SK-N-SH (cell line): ENCODE measurements around the gene SFRP2. TPM values are rescaled to one million over a fixed set of nuclear protein-coding genes. Genes with fewer than 3 reads are reported as not detected.

Experiments
- CTCF ChIA-PET: fragments of 300-600, 350-600 bp; formaldehyde crosslinking; extraction: SDS; loops from one replicate; lab custom pipeline; 2021; lab: Yijun Ruan, JAX
- POLR2A ChIA-PET: fragments of 350-600 bp; sonication (Branson Sonifier 250); formaldehyde crosslinking; extraction: SDS; loops from one replicate; lab custom pipeline; 2020; ENCODE audit warnings: antibody characterized with exemption, inconsistent platforms; lab: Yijun Ruan, JAX
- DNase-seq: peaks from one replicate; pipeline ENCODE4 v3.0.0; 2012
- H2AFZ ChIP-seq: fragments of 200-600 bp; sonication (generic); 2 replicates; pipeline ENCODE4 v1.8.1; 2016; ENCODE audit warnings: antibody characterized with exemption, mild to moderate bottlenecking, low read depth
- H3F3A ChIP-seq: fragments of 200-600 bp; sonication (generic); replicated peaks from 2 replicates; pipeline ENCODE3; 2016; ENCODE audit warnings: antibody characterized with exemption, mild to moderate bottlenecking; ENCODE audit not compliant: insufficient read depth
- H3K27ac ChIP-seq, 2 experiments: fragments of 200-500 bp in 1 of 2; fragments of 200-600 bp in 1 of 2; sonication (Bioruptor generic) in 1 of 2; sonication (generic), shearing (Covaris generic) in 1 of 2; 2 replicates each; pipeline versions ENCODE4 v1.5.1 to v1.6.1; 2014 to 2016; ENCODE audit warnings: low read depth in 2 of 2, inconsistent platforms in 1 of 2, low read length in 1 of 2, mild to moderate bottlenecking in 1 of 2, mixed read lengths in 1 of 2
- H3K27me3 ChIP-seq: fragments of 200-600 bp; sonication (generic), shearing (Covaris generic); 2 replicates; pipeline ENCODE4 v1.6.1; 2016; ENCODE audit warnings: mixed run types; ENCODE audit not compliant: insufficient read depth
- H3K36me3 ChIP-seq, 2 experiments: fragments of 200-500 bp in 1 of 2; fragments of 200-600 bp in 1 of 2; sonication (Bioruptor generic) in 1 of 2; sonication (generic) in 1 of 2; replicated peaks in 1 of 2; 2 replicates each; pipeline versions ENCODE3 to v1.5.1; 2014 to 2016; ENCODE audit warnings: low read length in 1 of 2, mild to moderate bottlenecking in 1 of 2; ENCODE audit not compliant: insufficient read depth in 2 of 2, control insufficient read depth in 1 of 2
- H3K4me1 ChIP-seq, 2 experiments: fragments of 200-500 bp in 1 of 2; fragments of 200-600 bp in 1 of 2; sonication (Bioruptor generic) in 1 of 2; sonication (generic), shearing (Covaris generic) in 1 of 2; 2 replicates each; pipeline versions ENCODE4 v1.5.1 to v1.6.1; 2014 to 2016; ENCODE audit warnings: low read depth in 1 of 2, low read length in 1 of 2, mixed run types in 1 of 2; ENCODE audit not compliant: insufficient read depth in 2 of 2, control insufficient read depth in 1 of 2
- H3K4me2 ChIP-seq: fragments of 200-600 bp; sonication (generic), shearing (Covaris generic); 2 replicates; pipeline ENCODE4 v1.6.1; 2017; ENCODE audit warnings: mixed run types
- H3K4me3 ChIP-seq, 2 experiments: fragments of 200-500 bp in 1 of 2; fragments of 200-600 bp in 1 of 2; sonication (Bioruptor generic) in 1 of 2; sonication (generic), shearing (Covaris generic) in 1 of 2; 2 replicates each; pipeline versions ENCODE4 v1.5.1 to v1.8.1; 2014 to 2016; ENCODE audit warnings: low read depth in 2 of 2, inconsistent platforms in 1 of 2, low read length in 1 of 2, mild to moderate bottlenecking in 1 of 2, mixed read lengths in 1 of 2, moderate library complexity in 1 of 2
- H3K79me2 ChIP-seq: fragments of 200-600 bp; sonication (generic); 2 replicates; pipeline ENCODE4 v1.8.1; 2017; ENCODE audit warnings: mild to moderate bottlenecking; ENCODE audit not compliant: insufficient read depth
- H3K9ac ChIP-seq: fragments of 200-600 bp; sonication (generic); 2 replicates; pipeline ENCODE4 v1.6.1; 2017; ENCODE audit warnings: mixed run types
- H3K9me2 ChIP-seq: fragments of 200-600 bp; sonication (generic); 2 replicates; pipeline ENCODE4 v1.6.1; 2017; ENCODE audit warnings: mixed run types
- H3K9me3 ChIP-seq: fragments of 200-600 bp; sonication (generic); 2 replicates; pipeline ENCODE4 v1.6.1; 2017; ENCODE audit warnings: mixed run types, mild to moderate bottlenecking, moderate library complexity
- H4K20me1 ChIP-seq: fragments of 200-600 bp; sonication (generic); 2 replicates; pipeline ENCODE4 v1.6.1; 2017; ENCODE audit warnings: mild to moderate bottlenecking, mixed run types; ENCODE audit not compliant: insufficient read depth
- ELF1 ChIP-seq: IDR thresholded peaks from 2 replicates; pipeline ENCODE4 v1.4.0; 2012
- EZH2phosphoT487 ChIP-seq: fragments of 200-600 bp; sonication (generic); IDR thresholded peaks from 2 replicates; pipeline ENCODE4 v1.6.1; 2017; ENCODE audit warnings: low read depth, mixed run types, mild to moderate bottlenecking, antibody characterized with exemption, moderate library complexity, borderline replicate concordance
- FOSL2 ChIP-seq: IDR thresholded peaks from 2 replicates; pipeline ENCODE4 v1.4.0; 2012; ENCODE audit warnings: low read depth, mild to moderate bottlenecking, moderate library complexity, borderline replicate concordance
- FOXM1 ChIP-seq: IDR thresholded peaks from 2 replicates; pipeline ENCODE4 v1.4.0; 2012; ENCODE audit warnings: low read depth, mild to moderate bottlenecking
- GABPA ChIP-seq: IDR thresholded peaks from 2 replicates; pipeline ENCODE4 v1.4.0; 2012; ENCODE audit warnings: low read depth, mild to moderate bottlenecking
- IRF3 ChIP-seq: fragments of 150-350 bp; IDR thresholded peaks from 2 replicates; pipeline ENCODE4 v1.6.1; 2016; ENCODE audit warnings: mild to moderate bottlenecking, low read depth, low read length
- JUND ChIP-seq: IDR thresholded peaks from 2 replicates; pipeline ENCODE4 v1.4.0; 2012
- MAX ChIP-seq: IDR thresholded peaks from 2 replicates; pipeline ENCODE4 v1.4.0; 2012; ENCODE audit warnings: low read depth
- MEF2A ChIP-seq: IDR thresholded peaks from 2 replicates; pipeline ENCODE4 v1.4.0; 2012; ENCODE audit warnings: low read depth, borderline replicate concordance
- NRF1 ChIP-seq: IDR thresholded peaks from 2 replicates; pipeline ENCODE4 v1.6.1; 2012; ENCODE audit warnings: low read depth, mild to moderate bottlenecking, low read length
- POLR2AphosphoS5 ChIP-seq: IDR thresholded peaks from 2 replicates; pipeline ENCODE4 v1.6.1; 2012; ENCODE audit warnings: low read depth, low read length
- RAD21 ChIP-seq: IDR thresholded peaks from 2 replicates; pipeline ENCODE4 v1.6.1; 2012; ENCODE audit warnings: mild to moderate bottlenecking, low read length
- RCOR1 ChIP-seq: fragments of 150-350 bp; IDR thresholded peaks from 2 replicates; pipeline ENCODE4 v1.6.1; 2017; ENCODE audit warnings: antibody characterized with exemption, low read length
- REST ChIP-seq: IDR thresholded peaks from 2 replicates; pipeline ENCODE4 v1.6.1; 2012; ENCODE audit warnings: mild to moderate bottlenecking, low read depth, low read length, moderate library complexity
- RFX5 ChIP-seq: IDR thresholded peaks from 2 replicates; pipeline ENCODE4 v1.6.1; 2012; ENCODE audit warnings: mild to moderate bottlenecking, improper control_type of control experiment, low read length
- RXRA ChIP-seq: IDR thresholded peaks from 2 replicates; pipeline ENCODE4 v1.4.0; 2012; ENCODE audit warnings: low read depth, mild to moderate bottlenecking, borderline replicate concordance
- SMC3 ChIP-seq: IDR thresholded peaks from 2 replicates; pipeline ENCODE4 v1.6.1; 2012; ENCODE audit warnings: low read depth, low read length, improper control_type of control experiment
- TAF1 ChIP-seq: IDR thresholded peaks from 2 replicates; pipeline ENCODE4 v1.6.1; 2012; ENCODE audit warnings: low read depth, mild to moderate bottlenecking, low read length, moderate library complexity, borderline replicate concordance
- TCF12 ChIP-seq: IDR thresholded peaks from 2 replicates; pipeline ENCODE4 v1.4.0; 2012
- TEAD4 ChIP-seq: IDR thresholded peaks from 2 replicates; pipeline ENCODE4 v1.4.0; 2012; ENCODE audit warnings: mild to moderate bottlenecking, borderline replicate concordance; ENCODE audit not compliant: insufficient read depth
- USF2 ChIP-seq: fragments of 150-350 bp; IDR thresholded peaks from 2 replicates; pipeline ENCODE4 v1.6.1; 2017; ENCODE audit warnings: antibody characterized with exemption, low read length, low read depth, borderline replicate concordance
- YY1 ChIP-seq: IDR thresholded peaks from 2 replicates; pipeline ENCODE4 v1.4.0; 2012; ENCODE audit warnings: low read depth, mild to moderate bottlenecking
- ZBTB33 ChIP-seq: IDR thresholded peaks from 2 replicates; pipeline ENCODE4 v1.4.0; 2012; ENCODE audit warnings: low read depth, borderline replicate concordance
- WGBS: methylation state at CpG from one replicate; pipeline ENCODE4 v1.1.6; 2017; ENCODE audit warnings: low lambda C conversion rate; 5-methylcytosine and 5-hydroxymethylcytosine counted together
- polyA plus RNA-seq, 3 experiments: library from polyadenylated mRNA; depleted of rRNA; stranded (reverse); fragments of >200 nt; gene quantifications; 2 replicates each; pipeline ENCODE4 v1.2.3, GENCODE V29; 2012

Gene SFRP2
- polyA plus RNA-seq, 1 of the 3 experiments (the other 2 are of a cell fraction) = not detected

- no peak for DNase-seq
- H3K4me2 ChIP-seq = no peak overlapping the region
- H3K27ac ChIP-seq = no peak overlapping the region
- H3F3A ChIP-seq = no peaks in the 10 kb centered on the region
- no peaks in the 10 kb centered on the region for H3K9me3 ChIP-seq
- no peak overlapping the region for H3K9ac ChIP-seq
- ChIA-PET POLR2A (no interaction called here), CTCF (no interaction called here)
- no peaks in the 10 kb centered on the region; the same call in 1 of the 2 replicates for H3K27me3 ChIP-seq
- no peak overlapping the region for H3K4me3 ChIP-seq
- H3K79me2 ChIP-seq = no peaks in the 10 kb centered on the region
- no peak overlapping the region for H2AFZ ChIP-seq
- TF ChIP-seq USF2 (no peak), RXRA (no peak), NRF1 (no peak), EZH2phosphoT487 (no peak), TCF12 (no peak), RCOR1 (no peak), TEAD4 (no peak), JUND (no peak), ELF1 (no peak), FOXM1 (no peak), REST (no peak), GABPA (no peak)
- no peaks in the 10 kb centered on the region for H3K9me2 ChIP-seq
- H3K36me3 ChIP-seq = no peaks in the 10 kb centered on the region
- no peaks in the 10 kb centered on the region for H4K20me1 ChIP-seq
- H3K4me1 ChIP-seq = no peaks in the 10 kb centered on the region
- WGBS = 17% methylated on average over 11 of the region's 30 CpGs
Observed at GRCh38 chr4:153806073-153806472, 17.2 kb upstream of the SFRP2 start.

- CTCF ChIA-PET = interaction anchor here (1.1 kb wide), 1 partner anchor 18 kb away, joined by 3 read pairs; no protein-coding TSS in a partner anchor
- peaks cover 0 to under 1% of the 10 kb centered on the region in 2 experiments; a peak in 1 of 4 replicates for H3K4me1 ChIP-seq
- 28% methylated on average over 3 of the region's 3 CpGs for WGBS
Observed at GRCh38 chr4:153804722-153805121, 15.8 kb upstream of the SFRP2 start.

More at GRCh38 chr4:153804722-153805121, 15.8 kb upstream of the SFRP2 start:
- Histone ChIP-seq H3K4me2 (no peak overlapping the region), H3K9ac (no peak overlapping the region), H4K20me1 (no peaks in the 10 kb centered on the region), H3K9me2 (no peaks in the 10 kb centered on the region), H2AFZ (no peak overlapping the region), H3K79me2 (no peaks in the 10 kb centered on the region), H3K27ac (no peak overlapping the region), H3K9me3 (no peaks in the 10 kb centered on the region), H3K36me3 (no peaks in the 10 kb centered on the region), H3F3A (no peaks in the 10 kb centered on the region), H3K27me3 (no peaks in the 10 kb centered on the region; the same call in 1 of the 2 replicates), H3K4me3 (no peak overlapping the region)
- DNase-seq = no peak
- POLR2A ChIA-PET = no interaction called here
- TF ChIP-seq YY1 (no peak), SMC3 (no peak), GABPA (no peak), TEAD4 (no peak), FOSL2 (no peak), IRF3 (no peak), POLR2AphosphoS5 (no peak), ZBTB33 (no peak), TAF1 (no peak), MEF2A (no peak), RAD21 (no peak), MAX (no peak), RFX5 (no peak)
